NCI-H345 (cell line): Measurements from ENCODE around the gene COL19A1.
A peak's percentile ranks its signal among the peaks of the same experiment; 100 is the strongest.

Source experiments
- DNase-seq: peaks from one replicate; lab custom pipeline; 2025; lab: John Stamatoyannopoulos, UW

COL19A1 gene

DNA sequence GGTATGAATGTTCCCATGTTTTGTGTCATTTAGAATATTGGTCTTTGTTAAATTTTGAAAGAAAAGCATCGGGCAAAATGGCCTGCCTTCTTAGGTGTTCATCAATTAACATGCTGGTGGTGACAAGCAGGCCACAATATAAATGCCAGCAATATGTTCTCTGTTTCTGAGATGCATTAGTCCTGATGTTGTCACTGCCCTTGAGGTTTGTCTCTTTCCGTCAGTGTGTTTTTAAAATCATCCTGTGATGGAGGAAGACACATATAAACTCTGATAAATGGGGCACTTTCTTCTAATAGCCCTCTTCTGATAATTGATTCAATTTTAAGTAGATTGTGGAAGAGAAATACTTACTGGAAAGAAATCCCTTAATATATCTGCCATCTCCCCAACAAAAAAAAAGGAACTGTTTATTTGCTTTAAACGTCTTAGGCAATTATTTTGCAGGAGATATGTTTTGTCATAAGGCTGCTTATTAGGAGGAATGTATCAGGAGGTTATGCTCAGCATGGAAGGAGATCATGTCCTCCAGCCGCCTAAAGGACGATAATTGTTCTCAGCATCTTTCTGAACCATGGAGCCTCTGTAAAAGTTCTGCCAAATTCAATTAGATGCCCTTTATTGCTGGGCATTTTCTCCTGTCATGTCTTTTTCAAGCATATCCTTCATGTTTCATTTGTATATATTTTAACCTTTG, 302.5 kb downstream of the COL19A1 start:
- DNase-seq: no peak

DNA sequence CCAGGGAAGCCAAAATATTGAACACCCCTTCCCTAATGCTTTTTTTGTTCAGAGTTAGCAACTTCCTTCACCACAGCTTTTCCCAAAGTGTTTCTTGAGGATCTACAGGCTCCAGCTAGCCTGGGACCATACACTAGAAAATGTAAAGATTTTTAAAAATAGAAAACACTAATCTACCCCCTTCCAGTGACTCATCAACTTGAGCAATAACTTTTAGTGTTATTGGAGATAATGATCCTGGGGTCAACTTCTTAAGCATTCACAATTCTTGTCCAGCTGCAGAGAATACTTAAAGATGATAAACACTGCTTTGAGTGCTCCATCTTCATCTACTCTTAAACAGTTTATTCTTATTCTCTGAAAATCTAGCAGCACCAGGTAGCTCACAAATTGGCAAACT, 304.9 kb downstream of the COL19A1 start:
- no peak for DNase-seq

DNA sequence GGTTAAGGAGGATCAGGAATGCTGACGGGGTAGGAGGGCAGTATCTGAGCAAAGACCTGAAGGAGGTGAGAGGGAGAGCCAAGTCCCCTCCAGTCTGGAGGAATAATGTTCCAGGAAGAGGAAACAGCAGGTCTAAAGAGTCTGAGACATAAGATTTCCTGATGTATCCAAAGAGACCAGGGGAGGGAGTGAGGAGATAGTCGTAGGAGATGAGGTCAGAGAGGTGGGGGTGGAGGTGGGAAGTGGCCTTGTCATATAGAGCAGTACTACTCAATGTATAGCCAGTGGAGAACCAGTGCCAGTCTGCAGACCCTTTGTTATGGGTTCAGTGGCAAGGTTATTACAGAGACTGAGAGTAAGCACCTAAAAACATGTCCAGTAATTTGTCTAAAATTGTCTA, 305.9 kb downstream of the COL19A1 start:
- no peak for DNase-seq

DNA sequence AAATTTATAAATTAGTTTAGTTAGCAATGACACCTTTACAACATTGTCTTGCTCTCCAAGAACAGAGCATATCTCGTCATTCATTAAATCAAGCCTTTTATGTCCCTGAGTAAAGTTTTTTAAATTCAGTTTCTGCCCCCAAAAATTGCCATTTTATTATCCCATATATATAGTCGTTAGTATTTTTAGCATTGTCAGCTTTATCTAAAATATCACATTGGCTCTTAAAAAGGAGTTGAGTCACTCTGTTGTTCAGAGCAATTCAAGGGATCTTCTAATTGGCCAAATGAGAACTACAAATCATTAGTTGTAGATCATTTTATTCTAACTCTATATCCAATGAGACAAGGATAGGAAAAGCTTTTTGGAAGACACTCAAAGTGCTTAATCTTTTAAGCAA, 309.4 kb downstream of the COL19A1 start:
- no peak for DNase-seq

DNA sequence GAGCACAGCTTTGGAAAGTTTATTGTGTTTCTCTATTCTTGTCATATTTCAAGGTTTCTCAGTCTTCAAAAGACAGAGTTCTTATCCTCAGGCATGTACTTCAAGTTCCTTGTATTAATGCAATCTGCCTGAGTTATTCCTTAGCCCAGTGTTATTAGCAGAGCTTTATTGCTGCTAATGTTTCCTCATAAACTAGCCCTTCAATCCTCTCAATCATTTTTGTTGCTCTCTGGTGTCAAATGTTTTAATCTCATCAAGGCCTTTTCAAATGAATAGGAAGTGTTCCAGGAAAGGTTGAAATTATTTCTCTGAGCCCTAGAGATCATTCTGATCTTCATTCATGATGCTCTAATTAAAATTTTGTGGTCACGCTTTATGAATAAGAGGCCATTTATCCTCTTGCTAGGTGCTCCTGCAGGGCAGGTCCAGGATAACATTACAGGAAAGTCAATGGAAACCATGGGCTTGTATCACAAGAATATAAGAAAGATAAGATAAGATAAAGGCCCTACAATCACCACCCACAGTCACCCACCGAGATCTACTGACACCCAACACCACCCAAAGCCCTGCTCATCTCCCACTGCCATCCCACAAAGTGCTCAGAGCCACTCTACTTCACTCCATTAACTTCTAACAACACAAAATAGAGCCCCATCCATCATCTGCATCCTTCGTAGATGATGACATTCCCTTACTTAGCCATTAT, 310.6 kb downstream of the COL19A1 start:
- no peak for DNase-seq

DNA sequence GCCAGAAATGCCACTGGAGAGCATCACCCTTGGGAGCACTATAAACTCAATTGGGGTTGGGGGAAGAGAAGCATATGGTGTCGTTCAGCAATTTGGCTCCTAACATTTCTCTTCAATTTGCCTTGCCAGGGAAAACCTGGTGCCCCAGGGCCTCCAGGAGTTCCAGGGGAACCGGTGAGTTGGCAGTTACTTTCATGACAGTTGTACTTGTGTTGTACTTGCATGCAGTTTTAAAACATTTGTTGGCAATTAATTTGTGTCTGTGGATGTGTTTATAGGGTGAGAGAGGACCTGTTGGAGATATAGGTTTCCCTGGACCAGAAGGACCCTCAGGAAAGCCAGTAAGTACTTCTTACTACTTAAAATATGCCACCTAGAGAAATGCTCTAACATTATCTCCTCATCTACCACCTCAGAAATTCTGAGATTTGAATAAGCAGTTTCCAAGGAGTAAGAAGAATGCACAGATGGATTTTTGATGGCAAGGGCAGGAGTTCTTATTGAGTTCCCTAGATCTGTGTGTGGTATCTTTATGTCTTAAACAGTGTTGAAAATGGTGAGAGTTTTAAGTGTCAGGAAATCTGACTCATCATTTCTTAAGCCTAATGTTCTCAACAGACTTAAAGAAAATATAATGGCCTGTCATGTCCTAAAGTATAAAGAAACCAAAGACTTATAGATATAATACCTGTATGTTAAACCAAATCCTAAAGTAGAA, 314.0 kb downstream of the COL19A1 start:
- DNase-seq: no peak

DNA sequence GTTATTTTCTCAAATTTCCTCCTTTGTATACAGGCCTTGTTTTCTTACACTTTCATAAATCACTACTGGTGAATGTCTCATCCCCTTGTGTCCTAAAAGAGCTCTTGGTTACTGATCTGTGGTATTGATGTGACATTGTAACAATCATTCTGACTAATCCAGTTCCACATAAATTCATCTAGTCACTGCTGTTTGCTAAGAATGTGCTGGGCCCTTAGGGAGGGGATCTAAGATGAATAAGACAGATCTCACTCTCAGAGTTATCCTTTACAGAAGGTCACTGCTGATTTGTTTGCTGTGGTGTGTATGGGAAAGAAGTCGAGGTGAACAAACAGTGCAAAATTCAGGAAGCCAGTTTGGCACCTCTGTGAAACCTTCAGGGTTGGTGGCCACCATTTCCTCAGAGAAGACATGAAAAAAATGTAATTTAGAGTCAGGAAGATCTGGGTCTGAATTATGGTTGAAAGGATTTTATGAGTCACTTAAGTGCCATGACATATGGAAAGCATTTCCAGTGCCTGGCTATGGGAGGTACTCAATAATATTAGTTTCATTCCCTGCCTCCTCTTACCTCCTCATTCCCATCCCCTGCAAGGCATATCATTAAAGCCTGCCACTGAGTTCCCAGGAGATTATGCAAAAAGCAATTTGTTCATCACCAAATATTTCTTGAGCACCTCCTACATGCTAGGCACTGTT, 314.7 kb downstream of the COL19A1 start:
- no peak for DNase-seq

DNA sequence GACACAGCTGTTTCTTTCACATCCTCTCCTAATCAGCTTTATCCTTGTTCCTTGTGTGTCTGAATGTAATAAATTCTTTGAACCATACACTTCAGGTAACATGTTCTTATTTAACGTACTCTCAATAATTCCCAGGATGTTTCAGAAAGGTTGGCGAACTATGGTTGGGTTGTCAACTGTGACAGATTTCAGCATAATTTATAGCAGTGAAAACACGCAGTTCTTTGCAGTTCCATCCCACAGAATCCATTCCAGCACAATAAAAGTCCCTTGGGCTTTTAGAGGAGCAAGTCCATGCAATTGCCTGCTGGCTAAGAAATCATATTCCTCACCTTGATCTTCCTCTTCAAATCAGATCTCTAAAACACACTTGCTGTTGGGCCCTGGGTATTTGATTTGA, 317.2 kb downstream of the COL19A1 start:
- DNase-seq: no peak

DNA sequence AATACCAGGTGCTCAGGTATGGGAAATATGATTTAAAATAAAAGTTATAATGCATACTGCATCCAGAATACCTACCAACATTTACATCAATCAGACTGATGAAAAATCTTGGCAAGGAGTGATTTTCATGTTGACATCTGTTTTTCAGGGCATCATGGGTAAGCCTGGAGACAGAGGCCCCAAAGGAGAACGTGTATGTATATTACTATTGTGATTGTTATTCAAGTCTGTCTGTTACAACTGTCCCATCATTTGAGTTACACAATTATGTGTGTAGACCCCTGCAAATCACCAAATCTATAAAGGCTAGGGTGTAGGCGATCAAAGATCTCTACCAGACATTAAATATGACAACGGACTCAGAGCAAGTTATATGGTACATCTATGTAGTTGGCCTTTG, 318.4 kb downstream of the COL19A1 start:
- no peak for DNase-seq

DNA sequence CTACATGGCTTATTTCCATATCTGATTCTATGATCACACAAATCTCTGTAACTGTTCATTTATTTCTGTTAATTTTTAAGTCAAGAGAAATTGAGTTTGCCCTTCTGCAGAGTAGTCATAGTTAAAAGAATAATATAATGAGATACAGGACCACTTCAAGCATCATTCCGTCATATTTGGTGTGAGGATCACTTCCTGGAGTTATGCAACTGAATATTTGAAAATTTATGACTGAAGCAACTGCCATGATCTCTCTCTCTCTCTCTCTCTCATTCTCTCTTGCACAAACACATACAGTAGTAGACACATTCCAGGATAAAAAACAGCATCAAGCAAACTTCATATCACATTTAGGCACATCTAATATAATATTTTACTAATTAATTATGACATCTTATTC, 320.1 kb downstream of the COL19A1 start:
- no peak for DNase-seq

DNA sequence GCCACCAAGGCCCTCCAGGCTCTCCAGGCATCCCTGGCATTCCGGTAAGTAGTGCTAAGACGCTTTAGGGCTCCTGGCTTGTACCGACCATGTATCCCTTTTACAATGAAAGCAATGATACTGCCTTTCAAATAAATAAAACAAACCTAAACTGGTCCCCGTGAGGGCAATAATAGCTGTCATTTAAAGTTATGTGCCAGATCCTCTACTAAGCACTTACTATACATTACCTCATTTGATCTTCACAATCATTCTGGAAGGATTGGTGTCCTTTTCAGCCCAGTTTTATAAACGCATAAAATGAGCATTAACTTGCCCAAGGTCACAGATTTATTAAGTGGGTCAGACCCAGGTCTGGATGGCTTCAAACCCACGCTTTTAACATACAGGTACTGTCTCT, 321.8 kb downstream of the COL19A1 start:
- DNase-seq: no peak

DNA sequence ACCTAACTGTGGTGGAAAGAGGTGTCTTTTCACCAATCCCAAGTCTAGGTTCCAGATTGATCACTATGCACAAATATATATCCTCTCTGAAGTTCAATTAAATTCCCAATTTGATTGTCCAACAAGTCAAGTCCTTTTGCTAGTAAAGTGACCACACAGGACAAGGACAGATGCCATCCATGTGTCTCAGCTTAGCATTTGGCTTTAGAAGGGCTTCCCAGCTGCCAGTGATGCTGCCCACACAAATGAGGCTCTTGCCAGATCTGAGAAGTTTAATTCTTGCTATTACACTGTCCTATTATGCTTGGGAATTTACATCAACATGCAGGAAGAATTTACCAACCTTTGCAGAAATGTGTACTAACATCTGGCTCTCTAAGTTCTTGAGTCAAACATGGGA, 328.1 kb downstream of the COL19A1 start:
- no peak for DNase-seq

DNA sequence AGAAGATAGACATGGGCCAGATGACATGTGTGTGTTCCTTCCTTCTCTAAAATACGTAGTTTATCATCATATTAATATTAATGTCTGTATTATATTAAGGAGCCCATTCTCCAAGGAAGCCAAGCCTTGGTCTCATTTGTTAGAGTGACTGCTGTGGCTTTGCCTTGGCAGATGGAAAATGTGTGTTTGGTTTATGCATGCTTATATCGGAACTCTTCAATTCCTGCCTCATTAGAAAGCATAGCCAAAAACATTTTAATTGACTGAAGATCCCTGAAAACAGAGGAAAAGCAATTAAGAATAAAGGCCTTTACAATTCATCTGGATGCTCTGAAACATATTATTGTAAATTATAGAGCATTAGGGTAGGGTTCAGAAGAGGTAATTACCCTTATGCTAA, 330.2 kb downstream of the COL19A1 start:
- no peak for DNase-seq

DNA sequence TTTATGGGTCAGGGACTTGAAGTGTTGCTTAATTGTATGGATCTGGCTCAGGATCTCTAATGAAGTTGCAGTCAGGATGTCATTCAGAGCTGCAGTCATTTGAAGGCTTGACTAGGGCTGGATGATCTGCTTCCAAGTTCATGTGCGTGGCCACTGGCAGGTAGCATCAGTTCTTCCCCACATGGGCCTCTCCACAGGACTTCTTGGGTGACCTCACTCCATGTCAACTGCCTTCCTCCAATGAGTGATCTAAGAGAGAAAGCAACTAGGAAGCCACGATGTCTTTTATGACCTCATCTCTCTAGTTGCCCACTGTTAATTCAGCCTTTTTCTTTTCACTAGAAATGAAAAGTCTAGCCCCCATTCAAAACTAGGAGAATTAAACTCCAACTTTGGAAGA, 332.4 kb downstream of the COL19A1 start:
- no peak for DNase-seq

DNA sequence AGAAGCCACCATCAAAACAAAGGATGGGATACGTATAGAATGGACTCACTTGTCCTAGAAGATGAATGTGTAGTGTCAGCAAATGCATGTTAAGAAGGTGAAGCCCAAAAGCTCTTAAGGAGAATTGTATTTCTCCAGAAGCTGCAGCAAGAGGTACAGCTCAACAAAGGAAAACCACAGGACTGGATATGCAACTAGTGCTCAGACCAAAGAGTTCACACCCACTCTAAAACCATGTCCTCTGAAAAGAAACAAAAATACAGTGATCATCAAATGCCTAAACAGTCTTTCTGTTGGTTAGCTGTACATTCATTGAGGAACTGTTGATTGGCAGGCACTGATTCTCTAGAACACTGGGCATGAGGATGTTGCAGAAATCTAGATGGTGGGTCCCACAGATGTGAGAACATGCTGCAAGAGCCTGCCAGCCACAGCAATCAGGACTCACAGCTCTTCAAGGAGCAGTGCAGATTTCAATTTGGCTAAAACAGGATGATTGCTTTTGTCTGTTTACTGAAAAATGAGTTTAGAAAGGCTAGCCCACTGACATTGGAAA, 342.0 kb downstream of the COL19A1 start:
- DNase-seq: no peak

DNA sequence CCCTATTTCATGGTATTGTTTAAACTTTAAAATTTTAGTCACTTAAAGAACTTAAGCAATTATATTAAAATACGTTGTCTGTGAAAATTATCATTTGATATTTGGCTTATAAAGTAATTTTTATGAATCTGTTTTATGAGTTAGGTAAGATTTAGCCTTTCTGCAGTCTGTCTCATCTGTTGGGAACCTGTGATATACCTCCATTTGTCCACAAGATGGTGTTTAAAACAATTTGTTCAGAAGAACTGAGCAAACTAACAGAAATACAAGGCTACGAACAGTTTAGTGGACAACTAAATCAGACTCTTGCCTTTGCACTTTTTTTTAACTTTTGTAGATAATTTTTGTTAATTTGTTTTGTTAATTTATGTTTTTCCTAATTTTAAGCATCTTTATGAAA, 344.1 kb downstream of the COL19A1 start:
- no peak for DNase-seq

DNA sequence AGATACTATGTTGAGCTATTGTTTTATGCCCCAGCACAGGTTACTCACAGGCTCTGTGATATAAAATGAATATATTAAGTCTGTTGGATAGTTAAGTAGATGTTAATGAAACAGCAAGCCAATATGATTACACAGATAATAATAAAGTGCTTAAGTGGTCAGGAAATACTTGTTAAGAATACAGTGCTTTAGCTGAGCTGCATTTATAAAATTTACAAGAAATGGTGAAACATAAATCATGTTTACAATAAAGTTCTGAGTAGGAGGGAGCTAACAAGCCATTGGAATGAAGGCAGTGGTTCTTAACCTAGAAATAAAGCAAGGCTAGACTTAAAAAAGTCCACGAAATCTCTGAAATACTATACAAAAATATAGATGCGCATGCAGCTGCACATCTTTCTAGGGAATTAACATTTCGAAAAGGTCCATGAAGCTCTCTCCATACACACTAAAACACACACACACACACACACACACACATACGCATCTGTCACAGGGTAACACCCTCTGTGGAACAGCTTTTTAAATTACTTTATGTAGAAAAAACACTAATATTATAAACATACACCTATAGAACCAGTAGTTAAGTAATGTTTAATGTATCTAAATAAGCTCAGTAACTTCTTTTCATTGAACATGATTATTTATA, 349.2 kb downstream of the COL19A1 start:
- no peak for DNase-seq

DNA sequence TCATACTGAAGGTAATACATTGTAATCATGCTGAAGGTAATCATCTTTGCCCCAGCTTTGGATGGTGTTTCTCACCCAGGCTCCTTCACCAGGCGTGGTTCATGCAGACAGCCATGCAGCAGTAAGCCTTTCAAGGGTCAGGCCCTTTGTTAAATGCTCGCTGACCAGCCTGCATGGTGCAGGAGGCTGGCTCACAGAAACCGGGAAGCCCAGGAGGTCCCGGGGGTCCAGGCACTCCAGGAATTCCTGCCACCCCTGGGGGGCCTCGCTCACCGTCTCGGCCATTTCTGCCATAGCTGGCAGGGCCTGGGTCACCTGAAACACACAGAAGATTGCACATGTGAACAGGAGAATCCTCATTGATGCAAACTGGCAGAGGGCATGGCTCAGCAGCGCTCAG, 350.4 kb downstream of the COL19A1 start:
- DNase-seq: no peak

DNA sequence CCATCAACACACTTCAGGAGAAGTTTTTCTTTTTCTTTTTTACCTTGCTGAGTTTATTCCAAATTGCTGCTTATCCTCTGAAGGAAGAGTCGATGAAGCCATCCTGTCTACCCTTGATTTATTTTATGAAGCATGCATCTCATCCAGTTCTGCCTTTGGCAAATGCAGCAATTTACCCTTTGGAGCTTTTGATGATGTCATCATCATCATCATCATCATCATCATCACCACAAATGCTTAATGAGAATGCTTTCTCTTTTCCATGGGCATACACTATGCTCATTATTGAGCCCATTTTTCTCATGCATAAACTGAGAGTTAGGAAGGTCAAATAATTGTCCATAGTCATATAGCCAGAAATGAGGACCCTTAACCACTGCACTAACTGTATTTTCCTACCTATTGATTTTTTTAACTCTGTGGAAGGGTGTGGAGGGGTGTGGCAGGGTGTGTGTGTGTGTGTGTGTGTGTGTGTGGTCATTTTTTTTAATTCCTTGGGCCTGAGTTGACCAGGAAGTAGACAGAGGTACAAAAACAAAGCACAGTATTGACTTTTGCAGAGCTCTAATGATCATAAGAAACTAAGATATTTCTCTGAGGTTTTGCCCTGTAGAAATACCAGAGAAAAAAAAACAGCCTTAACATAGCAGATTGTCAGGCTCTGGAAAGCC, 353.7 kb downstream of the COL19A1 start:
- no peak for DNase-seq

DNA sequence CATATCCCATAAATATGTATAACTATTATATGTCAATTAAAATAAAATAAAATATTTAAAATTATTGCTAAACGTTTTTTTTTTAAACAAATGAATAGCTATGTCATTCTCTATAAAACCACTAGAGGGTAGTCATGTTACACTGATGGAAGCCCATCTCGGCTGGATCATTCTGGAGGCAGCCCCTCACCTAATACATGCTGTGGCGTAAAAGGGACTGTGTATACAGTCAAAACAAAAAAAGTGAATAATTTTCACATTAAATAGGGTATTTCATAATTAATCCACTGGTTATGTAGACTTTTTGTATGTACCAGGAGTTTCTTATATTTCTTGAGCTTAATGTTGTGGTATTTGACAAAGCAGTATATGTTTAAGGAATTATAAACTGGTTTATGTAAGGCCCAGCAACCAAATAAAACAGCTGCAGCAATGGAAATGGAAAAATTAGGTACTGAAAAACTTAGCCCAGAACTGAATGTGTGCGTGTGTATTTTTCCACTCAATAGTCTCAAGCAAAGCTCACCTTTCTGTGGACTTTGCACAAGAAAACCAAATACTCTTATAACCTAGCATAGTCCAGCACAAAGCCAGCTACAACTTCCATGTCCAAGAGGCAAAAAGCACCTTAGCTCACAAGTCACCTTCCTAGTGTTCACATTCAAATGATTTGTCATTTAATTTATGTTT, 354.8 kb downstream of the COL19A1 start:
- DNase-seq: peak; percentile 49
